Measurements from ENCODE around the gene NSUN7.

The NSUN7 gene

DNA sequence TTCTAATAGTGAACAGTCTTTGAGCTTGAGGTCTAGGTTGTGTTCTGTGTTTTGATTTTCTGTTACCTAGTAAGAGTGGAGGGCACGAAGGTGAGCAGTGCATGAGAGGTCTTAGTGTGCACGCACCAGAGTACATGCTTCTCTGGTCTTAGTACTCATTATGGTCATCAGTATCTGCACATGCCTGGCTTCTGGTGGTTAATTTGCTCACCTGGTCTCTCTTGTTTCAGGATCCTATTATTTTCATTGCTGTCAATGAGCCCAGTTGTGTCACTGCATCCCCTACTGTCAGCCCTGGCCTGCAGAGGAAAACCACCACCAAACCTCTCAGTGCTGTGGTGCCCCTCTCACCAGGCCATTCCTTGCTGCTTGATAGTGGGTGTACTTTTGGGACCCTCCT lies 54.8 kb downstream of the NSUN7 start:
- TF ChIP-seq, protein P1, sequence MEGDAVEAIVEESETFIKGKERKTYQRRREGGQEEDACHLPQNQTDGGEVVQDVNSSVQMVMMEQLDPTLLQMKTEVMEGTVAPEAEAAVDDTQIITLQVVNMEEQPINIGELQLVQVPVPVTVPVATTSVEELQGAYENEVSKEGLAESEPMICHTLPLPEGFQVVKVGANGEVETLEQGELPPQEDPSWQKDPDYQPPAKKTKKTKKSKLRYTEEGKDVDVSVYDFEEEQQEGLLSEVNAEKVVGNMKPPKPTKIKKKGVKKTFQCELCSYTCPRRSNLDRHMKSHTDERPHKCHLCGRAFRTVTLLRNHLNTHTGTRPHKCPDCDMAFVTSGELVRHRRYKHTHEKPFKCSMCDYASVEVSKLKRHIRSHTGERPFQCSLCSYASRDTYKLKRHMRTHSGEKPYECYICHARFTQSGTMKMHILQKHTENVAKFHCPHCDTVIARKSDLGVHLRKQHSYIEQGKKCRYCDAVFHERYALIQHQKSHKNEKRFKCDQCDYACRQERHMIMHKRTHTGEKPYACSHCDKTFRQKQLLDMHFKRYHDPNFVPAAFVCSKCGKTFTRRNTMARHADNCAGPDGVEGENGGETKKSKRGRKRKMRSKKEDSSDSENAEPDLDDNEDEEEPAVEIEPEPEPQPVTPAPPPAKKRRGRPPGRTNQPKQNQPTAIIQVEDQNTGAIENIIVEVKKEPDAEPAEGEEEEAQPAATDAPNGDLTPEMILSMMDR (IDR thresholded peaks at IDR 0.05): no peak

DNA sequence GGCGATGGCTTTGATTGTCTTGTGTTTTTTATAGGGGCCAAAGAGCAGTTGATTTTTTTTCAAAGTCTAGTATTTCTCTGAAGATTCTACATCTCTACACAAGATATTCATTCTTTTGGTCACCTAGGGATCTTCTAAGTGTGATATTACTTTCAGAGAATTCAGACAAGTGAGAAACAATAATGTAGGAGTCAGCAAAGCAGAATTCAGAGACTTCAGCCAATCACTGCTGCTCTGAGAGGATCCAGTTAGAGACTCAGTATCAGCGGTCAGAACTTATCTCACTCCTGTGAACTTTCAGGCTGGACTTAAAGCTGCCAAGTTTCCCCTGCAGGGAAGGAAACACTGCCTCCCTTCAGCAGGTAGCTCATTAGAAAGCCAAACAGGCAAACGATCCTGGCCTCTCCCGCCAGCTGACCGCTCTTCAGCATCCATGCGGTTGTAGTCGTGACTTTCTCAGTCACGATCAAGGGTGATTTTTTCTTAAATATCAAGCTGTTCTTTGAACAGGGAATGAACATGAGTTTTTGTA lies 59.2 kb downstream of the NSUN7 start:
- TF ChIP-seq, protein P1 (IDR thresholded peaks at IDR 0.05): no peak

DNA sequence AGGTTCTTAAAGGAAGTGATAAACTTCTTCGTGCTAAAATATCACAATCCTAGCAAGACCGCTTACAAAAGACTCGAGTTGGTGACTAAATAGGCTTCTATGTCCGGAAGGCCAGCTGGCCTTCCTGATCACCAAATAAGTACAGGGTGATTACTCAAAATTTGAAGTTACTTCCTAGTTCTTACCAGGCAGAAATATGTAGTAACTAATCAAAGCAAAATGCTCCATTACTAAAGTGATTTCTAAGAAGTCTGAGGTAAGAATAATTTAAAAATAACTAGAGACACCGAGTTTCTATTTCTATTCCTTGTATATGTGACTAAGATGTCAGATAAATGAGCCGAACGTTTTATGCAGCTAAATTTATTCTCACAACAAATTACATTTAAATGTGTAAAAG lies 62.2 kb downstream of the NSUN7 start:
- TF ChIP-seq, protein P1 (IDR thresholded peaks at IDR 0.05): no peak

DNA sequence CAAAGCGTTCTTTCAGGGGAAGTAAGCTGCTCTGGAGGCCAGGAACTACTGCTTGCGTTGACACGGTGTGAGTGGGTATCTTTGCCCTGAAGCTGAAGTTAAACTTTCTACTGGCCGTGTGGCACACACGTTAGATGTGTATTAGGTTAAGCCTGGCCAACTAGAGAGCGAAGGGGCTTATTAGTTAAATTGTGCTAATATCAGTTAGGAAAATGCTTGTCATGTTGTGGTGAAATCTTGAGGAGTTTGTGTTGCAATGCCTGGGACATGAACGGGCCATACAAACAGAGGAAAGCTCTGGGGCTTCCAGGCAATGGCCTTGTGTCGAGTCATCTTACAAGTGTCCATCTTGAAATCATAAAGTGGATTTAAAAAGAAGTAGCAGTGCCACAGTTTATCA lies 62.6 kb downstream of the NSUN7 start:
- TF ChIP-seq, protein P1 (IDR thresholded peaks at IDR 0.05): no peak

DNA sequence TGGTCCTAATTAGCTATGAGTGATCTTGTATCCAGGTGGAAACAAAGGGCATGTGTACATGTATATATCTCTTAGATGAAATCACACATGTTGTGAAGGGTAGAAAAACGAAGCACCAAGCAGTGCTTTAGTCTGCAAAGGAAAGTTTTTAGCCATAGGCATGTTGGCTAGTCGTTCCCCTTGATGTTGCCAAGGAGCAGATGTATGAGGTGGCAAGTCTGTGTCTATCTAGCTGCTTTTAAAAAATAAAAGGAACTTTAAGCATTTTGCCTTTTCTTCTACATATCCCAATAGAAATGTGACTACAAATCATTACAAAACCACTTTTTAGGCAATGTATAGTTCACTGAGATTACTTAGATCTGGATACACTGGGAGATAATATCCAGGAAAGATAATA lies 63.1 kb downstream of the NSUN7 start:
- TF ChIP-seq, protein P1 (IDR thresholded peaks at IDR 0.05): no peak

DNA sequence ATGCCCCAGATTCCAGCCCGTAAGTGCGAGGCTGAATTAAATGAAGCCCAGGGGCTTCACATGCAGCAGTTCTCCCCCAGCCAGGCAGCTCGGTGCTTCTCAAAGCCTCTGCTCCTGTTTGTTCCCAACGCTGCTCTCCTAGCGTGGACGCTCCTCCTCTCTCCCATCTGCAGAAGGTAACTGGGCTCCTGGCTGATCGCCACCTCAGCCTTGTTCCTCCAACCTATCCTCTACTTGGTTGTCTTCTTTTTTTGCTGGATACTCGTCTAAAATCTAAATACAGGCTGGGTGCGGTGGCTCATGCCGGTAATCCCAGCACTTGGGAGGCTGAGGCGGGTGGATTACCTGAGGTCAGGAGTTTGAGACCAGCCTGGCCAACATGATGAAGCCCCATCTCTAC lies 70.3 kb downstream of the NSUN7 start:
- TF ChIP-seq, protein P1 (IDR thresholded peaks at IDR 0.05): no peak

DNA sequence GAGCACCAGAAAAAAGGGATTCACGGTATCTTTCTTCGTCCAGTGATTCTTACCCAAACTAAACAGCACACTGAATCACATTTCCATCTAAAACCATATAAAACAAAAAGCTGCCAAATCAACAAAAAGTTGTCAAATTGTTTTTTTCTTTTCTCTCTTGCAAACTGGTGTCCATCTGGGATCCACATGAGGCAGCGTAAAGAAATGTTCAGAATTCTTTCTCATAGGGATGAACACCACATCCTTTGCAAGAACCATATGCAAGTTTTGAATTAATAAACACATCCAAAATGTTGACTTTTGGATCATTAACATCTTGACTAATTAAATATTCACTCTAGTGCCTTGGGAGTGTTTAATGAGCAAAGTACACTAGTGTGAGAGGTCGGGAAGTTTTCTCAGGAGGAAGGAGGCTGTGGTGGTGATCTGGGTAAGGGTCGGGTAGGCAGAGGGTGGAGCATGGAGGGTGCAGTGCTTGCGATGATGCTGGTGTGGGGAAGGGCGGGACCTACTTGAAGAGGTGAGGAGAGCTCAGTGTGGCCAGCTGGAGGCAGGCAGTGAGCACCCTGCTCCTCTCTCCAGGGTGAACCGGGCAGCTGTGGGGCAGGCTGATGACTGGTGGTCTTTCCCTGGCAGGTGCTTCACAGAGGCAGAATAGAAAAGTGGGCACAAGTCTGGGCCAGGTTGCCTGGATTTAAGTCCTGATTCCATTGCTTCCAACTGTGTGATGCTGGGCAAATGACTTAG lies 72.8 kb downstream of the NSUN7 start:
- TF ChIP-seq, protein P1 (IDR thresholded peaks at IDR 0.05): no peak
